B cell (primary cell): ENCODE results near the gene TTC21A.

Source experiments
- CTCF ChIP-seq: fragments of 200-600 bp; IDR thresholded peaks from one replicate; pipeline ENCODE4 v1.8.0; 2022; ENCODE audit warnings: antibody characterized with exemption, mild to moderate bottlenecking
- EZH2 ChIP-seq: IDR thresholded peaks from 2 replicates; pipeline ENCODE4 v1.6.1; 2012; ENCODE audit warnings: borderline replicate concordance, low read depth, mild to moderate bottlenecking, moderate library complexity, low read length; ENCODE audit not compliant: insufficient read depth, poor library complexity, severe bottlenecking

- TF ChIP-seq CTCF (no peak), EZH2 (no peak)
These were observed 3.5 kb upstream of the TTC21A start for GRCh38 chr3:39103791-39104552.
